HCEC 1CT (cell line): ENCODE data around the gene LMTK3.

ENCODE experiments used
- DNase-seq: peaks from one replicate; pipeline ENCODE4 v3.0.0-alpha.2; 2017

Gene LMTK3

DNA sequence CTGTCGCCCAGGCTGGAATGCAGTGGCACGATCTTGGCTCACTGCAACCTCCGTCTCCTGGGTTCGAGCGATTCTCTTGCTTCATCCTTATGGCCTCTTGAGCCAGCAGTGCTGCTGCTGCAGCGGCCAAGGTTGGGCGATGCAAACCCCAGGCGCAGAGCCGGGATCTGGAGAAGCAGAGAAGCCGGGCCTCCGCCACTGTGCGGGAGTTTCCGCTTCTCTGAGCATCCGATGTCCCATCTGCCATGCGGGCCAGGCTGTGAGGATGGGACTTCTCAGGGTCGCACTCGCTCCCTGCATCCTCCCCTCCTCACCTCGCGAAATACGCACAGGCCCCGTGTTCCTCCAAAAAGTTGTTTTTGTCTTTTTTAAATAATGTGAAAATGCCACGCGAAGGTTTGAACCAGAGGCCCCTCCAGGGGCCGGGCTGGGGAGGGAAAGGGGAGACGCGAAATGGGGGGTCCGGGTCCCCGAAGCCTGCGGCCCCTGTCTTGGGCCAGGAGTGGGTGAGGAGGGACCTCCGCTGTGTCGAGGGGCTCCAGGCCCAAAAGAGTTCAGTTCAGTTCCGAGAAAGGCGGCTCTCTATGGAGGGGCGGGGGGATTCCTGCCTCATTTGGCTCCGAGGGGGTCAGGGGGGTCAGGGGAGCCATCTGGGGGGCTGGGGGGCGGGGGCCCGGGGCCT lies 26.6 kb downstream of the LMTK3 start:
- DNase-seq: no peak

DNA sequence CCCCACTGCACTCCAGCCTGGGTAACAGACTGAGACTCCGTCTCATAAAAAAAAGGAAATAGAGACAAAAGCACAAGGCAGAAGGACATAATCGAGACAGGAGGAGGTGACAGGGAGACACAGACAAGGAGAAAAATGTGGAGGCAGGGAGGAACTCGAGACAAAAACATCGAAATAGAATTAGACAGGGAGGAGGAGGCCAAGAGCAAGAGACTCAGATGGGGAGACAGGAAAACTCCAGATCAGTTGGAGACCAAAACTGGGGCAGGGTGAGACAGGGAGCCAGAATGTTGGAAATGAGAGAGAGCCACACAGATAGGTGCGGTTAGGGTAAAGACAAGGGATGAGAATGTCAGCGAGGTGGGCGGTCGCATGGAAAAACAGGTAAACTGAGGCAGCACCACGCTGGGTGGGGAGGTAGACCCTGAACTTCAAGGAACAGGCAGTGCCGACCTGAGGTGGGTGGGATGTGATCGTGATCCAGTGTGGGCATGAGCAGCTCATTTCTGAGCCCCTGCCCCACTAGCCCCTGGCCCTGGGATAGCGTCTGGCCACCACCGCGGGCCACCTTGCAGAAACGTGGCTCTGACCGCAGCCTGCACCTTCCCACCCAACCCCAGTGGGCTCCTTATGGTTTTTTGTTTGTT lies 27.3 kb downstream of the LMTK3 start:
- DNase-seq: no peak

DNA sequence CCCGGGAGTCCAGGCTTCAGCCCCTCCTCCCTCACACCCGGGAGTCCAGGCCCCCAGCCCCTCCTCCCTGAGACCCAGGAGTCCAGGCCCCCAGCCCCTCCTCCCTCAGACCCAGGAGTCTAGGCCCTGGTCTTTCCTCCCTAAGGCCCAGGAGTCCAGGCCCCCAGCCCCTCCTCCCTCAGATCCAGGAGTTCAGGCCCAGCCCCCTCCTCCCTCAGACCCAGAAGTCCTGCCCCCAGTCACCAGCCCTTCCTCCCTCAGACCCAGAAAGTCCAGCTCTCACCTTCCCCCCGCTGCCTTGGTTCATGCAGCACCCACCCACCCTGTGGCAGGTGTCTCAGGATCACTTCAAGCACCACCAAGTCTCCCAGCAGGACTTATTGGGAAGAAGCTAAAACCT lies 28.3 kb downstream of the LMTK3 start:
- DNase-seq: no peak

DNA sequence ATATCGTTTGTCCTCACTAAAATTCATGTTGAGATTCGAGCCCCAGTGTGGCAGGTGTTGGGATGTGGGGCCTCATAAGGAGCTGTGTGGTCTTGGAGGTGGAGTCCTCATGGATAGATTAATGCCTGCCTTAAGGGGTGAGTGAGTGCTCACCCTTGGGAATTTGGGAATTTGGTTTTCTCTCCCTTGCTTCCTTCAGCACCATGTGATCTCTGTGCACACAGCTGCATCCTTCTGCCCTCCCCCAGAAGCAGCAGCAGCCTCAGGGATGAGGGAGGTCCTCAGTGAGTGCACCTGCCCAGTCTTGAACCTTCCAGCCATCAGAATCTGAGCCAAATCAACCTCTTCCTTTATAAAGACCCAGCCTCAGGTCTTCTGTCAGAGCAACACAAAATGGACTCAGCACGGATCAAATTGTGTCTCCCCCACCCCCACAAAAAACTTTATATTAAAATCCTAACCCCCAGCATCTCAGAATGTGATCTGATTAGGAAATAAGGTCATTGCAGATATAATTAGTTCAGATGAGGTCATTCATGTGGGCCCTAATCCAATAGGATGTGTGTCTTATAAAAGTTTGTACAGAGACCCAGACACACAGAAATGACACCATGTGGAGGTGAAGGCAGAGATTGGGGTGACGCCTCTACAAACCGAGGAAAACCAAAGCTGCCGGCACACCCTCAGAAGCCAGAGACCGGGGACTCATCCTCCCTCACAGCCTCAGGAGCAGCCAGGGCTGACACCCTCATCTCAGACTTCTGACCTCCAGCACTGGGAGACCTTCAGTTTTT lies 29.6 kb downstream of the LMTK3 start:
- DNase-seq: peak; percentile 9

DNA sequence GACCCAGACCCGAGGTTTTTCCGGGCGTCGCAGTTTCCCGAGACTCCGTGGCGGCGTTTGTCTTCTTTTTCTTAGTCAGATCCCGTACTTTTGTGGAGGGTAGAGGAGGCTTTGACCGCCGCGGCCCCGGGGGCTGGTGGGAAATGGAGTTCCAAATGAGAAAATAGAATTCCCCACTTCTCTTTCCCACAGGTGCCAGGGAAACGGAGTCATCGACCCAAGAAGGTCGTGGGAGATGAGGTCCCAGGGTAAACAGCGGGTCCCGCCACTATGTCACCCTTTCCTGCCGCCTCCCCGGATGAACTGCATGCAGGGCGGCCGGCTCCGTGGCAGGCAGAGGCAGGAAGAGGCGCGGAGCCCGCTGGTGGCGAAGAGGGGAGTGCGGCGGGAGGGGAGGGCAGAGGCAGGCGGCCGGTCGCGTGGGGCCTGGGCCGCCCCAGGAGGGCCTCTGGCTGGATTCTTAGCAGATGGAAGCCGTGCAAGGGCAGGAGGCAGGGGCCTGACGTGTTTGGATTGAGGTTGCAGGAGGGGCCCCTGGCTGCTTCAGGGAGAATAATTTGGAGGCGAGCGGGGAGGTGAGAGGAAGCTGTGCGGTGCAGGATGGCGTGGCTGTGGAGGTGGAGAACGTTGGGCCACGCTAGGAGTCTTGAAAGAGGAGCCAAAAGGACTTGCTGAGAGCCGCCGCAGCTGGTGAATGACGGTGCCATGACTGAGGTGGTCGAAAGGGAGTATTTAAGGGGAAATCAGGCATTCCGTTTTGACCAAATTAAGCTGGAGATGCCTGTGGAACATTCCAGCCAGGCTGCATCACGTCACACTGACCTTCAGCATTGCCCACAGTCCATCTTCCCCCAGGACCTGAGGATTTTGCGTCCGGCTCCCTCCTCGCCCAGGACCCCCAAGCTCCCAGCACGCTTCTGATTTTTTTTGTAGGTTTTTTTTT lies 30.8 kb downstream of the LMTK3 start:
- DNase-seq: no peak

DNA sequence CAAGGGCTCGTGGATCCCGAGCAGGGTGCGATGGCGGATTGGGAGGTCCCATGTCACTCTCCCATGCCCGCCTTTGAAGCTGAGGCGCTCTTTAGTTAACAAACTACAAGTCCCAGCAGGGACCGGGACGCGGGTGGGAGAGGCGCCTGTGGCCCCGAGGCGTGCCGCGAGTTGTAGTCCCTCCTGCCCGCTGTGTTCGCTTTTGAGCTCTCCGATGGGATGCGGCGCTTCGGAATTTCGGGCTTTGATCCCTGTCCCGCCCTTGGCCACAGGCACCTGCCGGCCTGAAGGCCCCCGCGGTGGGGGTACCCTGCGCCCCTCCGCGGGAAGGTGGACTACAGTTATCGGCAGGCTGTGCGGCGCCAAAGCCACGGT lies 31.5 kb downstream of the LMTK3 start:
- no peak for DNase-seq

DNA sequence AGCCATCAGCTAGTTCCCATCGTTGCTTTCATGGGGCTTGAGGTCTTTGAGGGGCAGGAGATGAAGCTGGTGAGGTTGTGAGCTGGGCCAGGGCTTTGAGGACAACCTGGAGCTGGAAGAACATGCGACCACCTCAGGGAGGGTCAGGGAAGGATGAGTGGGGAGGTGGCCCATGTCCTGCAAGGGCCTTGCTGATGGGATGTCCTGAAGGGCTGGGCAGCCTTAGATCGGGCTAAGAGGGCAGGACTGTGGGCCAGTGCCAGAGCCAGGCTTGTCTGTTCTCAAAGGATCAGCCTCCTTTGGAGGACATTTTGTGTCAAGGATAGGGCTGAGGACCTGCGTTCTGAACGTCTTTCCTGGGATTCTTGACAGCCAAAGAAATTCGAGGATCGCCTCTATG lies 31.9 kb downstream of the LMTK3 start:
- no peak for DNase-seq

DNA sequence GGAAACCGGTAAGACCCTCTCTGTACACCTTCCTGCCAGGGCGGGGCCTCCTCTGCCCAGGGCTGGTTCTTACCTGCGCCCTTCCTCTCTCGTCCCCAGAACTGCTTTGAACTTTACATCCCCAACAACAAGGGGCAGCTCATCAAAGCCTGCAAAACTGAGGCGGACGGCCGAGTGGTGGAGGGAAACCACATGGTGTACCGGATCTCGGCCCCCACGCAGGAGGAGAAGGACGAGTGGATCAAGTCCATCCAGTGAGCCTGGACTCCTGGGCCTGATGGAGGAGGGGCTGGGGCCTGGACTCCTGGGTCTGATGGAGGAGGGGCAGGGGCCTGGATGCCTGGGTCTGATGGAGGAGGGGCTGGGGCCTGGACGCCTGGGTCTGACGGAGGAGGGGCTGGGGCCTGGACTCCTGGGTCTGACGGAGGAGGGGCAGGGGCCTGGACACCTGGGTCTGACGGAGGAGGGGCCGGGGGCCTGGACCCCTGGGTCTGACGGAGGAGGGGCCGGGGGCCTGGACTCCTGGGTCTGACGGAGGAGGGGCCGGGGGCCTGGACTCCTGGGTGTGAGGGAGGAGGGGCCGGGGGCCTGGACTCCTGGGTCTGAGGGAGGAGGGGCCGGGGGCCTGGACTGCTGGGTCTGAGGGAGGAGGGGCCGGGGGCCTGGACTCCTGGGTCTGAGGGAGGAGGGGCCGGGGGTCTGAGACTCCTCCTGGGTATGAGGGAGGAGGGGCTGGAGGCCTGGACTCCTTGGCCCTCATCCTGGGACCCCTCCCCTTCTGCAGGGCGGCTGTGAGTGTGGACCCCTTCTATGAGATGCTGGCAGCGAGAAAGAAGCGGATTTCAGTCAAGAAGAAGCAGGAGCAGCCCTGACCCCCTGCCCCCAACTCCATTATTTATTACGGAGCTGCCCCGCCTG lies 33.0 kb downstream of the LMTK3 start:
- no peak for DNase-seq

DNA sequence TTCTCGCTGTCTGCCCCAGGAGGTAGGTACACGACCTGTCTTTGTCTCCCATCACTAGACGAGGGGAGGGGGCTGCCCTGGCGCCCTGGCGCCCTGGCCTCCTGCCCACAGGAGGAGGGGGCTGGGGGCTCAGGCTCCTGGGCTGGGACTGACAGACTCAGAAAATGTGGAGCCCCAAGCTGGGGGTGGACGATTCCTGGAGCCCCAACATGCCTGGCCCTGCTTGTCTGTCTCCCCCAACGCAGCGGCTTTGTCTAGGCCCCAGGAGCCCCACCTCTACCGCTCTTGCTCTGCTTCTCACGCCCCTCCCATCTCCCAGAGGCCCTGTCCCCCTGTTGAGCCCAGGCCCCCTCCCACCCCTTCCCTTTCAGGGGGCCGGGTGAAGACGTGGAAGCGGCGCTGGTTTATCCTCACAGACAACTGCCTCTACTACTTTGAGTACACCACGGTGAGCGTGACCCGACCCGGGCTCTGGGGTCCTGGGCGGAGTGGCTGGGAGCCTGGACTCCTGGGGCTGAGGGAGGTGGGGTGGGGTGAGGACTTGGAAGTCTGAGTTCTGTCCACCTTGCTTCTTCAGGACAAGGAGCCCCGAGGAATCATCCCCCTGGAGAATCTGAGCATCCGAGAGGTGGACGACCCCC lies 33.8 kb downstream of the LMTK3 start:
- no peak for DNase-seq

DNA sequence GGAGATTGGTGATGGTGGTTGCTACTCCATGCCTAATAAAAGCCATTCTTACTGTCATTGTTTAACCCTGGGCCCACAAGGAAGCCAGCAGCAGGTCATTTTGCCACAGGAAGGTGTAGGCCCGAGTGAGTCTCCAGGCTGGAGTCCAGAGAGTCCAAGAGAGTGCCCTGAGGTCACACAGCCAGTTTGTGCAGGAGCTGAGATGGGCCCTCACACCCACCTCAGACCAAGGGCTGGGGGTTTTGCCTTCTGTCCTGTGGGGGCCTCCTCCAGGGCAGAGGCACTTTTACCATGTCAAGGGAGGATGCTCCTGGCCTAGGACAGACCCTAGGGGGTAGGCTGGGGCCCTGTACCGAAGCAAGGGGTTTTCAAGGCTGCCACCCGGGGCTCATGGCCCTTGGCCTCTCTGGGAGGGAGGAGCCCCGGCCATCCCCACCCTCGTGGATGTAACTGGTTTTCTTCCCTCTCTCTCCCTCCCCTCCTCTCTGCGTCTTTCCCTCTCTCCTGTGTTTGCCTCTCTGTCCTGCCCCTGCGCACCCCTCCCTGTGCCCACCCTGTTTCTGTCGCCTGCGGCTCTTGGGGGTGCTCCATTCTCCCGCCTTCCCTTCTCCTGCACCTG lies 34.5 kb downstream of the LMTK3 start:
- no peak for DNase-seq

DNA sequence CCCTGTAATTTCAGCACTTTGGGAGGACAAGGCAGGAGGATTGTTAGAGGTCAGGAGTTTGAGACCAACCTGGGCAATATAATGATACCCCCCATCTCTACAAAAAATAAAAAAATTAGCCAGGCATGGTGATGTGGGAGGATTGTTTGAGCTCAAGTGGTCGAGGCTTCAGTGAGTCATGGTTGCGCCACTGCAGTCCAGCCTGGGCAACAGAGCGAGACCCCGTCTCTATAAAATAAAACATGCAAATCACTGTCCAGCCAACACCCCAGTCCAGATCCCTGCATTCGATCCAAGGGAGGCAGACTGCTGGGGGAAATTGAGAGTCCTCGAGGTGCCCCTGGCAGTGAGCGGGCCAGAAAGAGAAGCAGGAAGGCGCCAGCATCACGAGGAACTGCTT lies 35.5 kb downstream of the LMTK3 start:
- DNase-seq: no peak

DNA sequence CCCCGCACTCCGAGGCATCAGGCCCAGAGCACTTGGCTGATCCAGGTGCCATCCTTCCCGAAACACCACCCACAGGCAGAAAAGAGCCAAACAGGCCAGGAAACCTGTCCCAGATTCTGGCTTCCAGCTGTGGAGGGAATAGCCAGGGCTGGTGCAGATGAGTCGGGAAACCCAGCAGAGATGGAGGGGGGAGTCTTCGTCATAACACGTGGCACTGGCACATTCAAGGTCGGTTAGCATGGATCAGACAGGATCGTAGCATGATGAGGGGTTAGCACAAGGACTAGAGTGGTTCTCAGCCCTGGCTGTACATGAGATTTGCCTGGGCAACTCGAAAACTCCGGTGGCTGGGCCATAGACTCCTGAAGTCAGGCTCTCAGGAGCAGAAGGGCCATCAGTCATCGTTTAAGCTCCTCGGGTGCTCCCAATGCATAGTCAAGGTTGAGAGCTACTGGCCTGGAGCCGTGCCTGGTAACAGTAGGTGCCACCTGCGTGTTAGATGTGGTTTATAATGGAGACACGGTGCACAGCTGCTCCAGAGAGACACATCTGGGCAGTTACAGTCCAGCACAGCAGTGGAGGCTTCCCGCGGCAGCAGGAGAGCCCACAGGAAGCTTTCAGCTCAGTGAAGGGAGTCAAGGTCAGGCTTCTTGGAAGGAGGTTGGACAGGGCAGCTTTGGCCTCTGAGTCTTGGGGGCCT lies 36.1 kb downstream of the LMTK3 start:
- DNase-seq: no peak

DNA sequence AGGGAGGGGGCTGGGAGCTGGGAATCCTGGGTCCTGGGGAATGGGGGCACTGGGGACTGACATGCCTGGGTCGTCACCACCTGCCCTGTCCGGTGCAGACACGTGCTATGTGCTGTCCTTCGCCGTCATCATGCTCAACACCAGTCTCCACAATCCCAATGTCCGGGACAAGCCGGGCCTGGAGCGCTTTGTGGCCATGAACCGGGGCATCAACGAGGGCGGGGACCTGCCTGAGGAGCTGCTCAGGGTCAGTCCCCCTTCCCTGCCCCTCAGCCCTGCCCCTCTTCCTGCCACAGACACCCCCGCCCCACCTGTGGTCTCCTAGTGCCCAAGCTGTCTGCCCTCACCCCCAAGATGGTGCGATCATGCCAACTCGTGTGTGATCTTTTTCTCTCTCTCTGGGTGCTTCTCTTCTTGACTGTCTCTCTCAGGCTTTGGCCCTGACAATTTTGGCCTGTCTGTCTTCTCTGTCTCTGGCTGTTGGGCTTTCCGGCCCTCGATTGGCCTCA lies 37.5 kb downstream of the LMTK3 start:
- no peak for DNase-seq

DNA sequence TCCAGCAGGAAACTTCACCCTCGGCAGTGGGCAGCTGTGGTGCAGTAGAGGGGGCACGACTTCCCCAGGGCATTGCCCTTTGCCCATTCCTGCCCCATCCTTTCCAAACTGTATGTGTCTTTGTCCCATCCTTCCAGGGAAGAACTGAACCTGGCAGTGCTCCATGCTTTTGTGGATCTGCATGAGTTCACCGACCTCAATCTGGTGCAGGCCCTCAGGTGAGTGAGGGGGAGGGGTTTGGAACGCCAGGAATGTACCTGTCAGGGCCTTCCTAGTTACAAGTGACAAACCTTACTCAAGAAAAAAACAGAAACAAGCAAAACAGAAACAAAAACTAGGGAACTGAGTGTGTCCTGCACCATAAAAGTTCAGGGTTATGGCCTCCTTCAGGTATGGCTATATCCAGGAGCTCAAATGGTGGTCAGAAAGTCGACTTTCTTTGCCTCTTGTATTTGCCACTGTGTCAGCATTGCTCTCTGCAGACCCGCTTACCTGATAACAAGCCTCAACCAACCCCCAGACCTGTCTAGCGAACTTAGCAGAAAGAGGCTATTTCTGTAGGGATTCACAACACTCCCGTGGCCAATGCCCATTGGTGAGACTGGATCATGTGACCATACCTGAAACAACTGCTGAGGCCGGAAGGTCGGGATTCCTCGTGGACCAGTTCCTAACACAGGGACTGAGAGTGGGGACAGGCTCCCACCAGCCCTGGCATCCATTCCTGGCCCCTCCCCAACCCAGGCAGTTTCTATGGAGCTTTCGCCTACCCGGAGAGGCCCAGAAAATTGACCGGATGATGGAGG lies 38.3 kb downstream of the LMTK3 start:
- no peak for DNase-seq

DNA sequence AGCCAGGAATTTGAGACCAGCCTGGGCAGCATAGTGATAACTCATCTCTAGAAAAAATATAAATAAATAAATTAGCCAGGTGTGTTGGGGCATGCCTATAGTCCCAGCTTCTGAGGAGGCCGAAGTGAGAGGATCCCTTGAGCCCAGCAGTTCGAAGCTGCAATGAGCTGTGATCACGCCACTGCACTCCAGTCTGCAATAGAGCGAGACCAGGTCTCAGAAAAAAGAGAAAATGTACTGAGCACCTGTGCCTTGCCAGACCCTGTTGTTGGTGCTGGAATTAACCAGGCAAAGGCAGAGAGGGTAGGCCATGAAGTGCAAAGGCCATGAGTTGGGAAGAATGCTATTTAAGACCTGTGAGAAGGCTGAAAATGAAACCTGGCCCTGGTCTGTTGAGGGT lies 39.8 kb downstream of the LMTK3 start:
- DNase-seq: no peak

DNA sequence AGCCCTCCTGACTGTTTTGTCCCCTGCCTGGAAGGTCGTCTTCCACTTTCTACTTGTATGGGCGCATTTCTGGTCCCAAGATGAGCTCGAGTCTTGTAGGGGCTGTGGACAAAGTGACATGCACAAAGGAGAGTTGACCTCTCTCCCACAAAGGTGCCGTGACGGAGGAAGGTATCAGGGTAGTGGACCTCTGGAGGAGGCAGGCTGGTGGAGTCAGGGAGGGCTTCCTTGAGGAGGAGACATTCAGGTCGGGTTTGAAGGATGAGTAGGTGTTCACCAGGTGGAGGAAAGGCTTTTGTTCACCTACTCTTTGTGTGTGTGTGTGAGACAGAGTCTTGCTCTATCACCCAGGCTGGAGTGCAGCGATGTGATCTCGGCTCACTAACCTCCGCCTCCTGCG lies 40.8 kb downstream of the LMTK3 start:
- DNase-seq: no peak

DNA sequence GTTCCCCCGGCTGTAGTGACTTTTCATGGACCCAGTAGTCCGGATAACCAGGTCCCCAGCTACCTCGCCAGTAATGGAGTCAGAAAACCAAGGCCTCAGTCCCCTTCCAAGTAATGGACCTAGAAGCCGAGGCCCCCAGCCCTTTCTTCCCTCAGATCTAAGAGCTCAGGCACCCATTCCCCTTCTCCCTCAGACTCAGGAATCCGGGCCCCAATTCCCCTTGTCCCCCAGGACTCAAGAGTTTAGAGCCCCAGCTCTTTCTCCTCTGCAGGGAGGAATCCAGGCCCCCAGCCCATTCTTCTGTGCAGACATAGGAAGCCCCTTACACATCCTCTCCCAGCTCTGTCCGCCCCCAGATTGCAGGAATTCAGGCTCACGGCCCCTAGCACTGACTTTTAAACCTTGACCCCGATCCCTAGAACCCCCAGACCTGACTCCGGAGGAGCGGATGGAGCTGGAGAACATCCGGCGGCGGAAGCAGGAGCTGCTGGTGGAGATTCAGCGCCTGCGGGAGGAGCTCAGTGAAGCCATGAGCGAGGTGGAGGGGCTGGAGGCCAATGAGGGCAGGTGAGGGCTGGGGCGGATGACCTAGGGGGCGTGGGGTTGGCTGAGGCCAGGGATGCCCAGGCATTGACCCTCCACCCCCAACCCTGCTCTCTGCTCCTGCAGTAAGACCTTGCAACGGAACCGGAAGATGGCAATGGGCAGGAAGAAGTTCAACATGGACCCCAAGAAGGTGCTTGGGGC lies 41.5 kb downstream of the LMTK3 start:
- no peak for DNase-seq

DNA sequence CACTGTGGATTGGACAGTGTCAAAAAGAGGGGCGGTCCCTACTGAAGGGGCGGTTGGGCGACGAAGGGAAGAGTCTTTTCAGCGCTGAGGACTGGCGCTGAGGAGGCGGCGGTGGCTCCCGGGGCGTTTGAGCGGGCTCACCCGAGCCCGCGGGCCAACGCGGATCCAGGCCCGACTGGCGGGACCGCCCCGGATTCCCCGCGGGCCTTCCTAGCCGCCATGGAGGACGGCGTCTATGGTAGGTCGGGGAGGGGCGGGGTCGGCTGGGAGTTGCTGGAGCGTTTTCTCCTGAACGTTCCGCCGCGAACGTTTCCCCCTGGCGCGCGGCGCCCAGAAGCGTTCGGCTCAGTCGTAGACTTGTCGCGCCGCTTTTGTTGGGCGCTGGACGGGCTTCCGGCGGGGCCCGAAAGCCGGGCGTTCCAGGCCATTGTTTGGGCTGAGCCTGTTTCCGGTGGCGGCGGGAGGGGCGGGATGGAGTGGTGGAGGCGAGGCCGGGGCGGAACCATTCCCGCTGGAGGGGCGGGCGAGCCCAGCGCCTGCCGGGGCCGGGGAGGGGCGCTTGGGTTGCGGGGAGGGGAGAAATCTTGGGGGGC lies 42.2 kb downstream of the LMTK3 start, which contains the start of gene CYTH2:
Gene CYTH2 (plus strand): TSS at position 81 of the 593 bp plus-strand sequence. CDS start 139 bp downstream, at position 220.
- DNase-seq: peak; percentile 58
